Fibroblast of the aortic adventitia (primary cell): ENCODE data around the gene TBC1D2. TPM values are rescaled to one million over a fixed set of nuclear protein-coding genes. Genes with fewer than 3 reads are reported as not detected.

Experiments used
- DNase-seq: peaks from one replicate; pipeline ENCODE4 v3.0.0-alpha.2; 2010; ENCODE audit warnings: low read depth
- H3K4me3 ChIP-seq: 2 replicates; pipeline ENCODE4 v1.5.1; 2011; ENCODE audit warnings: low read depth, mild to moderate bottlenecking, control low read depth, low read length, moderate library complexity
- total RNA-seq: library from RNA; depleted of rRNA; stranded (reverse); fragments of >200 nt; gene quantifications from 2 replicates; pipeline ENCODE4 v1.2.3, GENCODE V29; 2012; ENCODE audit warnings: low replicate concordance
- TF ChIP-seq, protein P1 (sequence below): IDR thresholded peaks from 2 replicates; pipeline ENCODE4 v1.5.1; 2011; ENCODE audit warnings: mild to moderate bottlenecking, low read length, control low read depth, inconsistent platforms; ENCODE audit not compliant: insufficient read depth

Gene TBC1D2
- total RNA-seq, 1 donor = 20.7 TPM

- TF ChIP-seq, protein P1, sequence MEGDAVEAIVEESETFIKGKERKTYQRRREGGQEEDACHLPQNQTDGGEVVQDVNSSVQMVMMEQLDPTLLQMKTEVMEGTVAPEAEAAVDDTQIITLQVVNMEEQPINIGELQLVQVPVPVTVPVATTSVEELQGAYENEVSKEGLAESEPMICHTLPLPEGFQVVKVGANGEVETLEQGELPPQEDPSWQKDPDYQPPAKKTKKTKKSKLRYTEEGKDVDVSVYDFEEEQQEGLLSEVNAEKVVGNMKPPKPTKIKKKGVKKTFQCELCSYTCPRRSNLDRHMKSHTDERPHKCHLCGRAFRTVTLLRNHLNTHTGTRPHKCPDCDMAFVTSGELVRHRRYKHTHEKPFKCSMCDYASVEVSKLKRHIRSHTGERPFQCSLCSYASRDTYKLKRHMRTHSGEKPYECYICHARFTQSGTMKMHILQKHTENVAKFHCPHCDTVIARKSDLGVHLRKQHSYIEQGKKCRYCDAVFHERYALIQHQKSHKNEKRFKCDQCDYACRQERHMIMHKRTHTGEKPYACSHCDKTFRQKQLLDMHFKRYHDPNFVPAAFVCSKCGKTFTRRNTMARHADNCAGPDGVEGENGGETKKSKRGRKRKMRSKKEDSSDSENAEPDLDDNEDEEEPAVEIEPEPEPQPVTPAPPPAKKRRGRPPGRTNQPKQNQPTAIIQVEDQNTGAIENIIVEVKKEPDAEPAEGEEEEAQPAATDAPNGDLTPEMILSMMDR = no peak
- DNase-seq = no peak
- H3K4me3 ChIP-seq = no peak overlapping the region
Observed at GRCh38 chr9:98168153-98168780, 87.2 kb downstream of the TBC1D2 start.

GRCh38 chr9:98164912-98165311 lies 90.5 kb downstream of the TBC1D2 start:
- H3K4me3 ChIP-seq = no peak overlapping the region
- TF ChIP-seq, protein P1 = no peak
- peak; percentile 11 for DNase-seq

DNA sequence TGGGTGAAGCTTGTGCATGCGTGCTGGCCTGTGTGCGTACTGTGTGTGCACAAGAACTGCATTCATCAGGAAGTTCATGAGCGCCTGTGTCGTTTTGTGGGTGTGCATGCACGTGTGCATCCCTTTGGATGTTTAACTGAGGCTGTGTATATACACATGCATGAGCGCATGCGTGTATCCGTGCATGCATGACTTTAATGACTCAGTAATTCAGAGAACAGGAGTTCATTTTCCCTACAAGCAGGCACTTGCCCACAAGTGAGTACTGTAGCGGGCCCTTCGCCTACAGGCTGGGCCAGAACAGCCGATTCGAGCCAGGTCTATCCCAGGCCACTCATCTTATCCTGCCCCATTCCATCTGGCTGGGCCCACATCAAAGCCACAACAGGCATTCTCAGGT lies 92.8 kb downstream of the TBC1D2 start:
- TF ChIP-seq, protein P1 = no peak
- no peak overlapping the region for H3K4me3 ChIP-seq
- no peak for DNase-seq

- no peak overlapping the region for H3K4me3 ChIP-seq
- TF ChIP-seq, protein P1 = no peak
- DNase-seq = no peak
Observed at GRCh38 chr9:98161851-98162250, 93.6 kb downstream of the TBC1D2 start.

GRCh38 chr9:98159790-98160189 lies 95.7 kb downstream of the TBC1D2 start:
- DNase-seq = no peak
- TF ChIP-seq, protein P1 = no peak
- H3K4me3 ChIP-seq = no peak overlapping the region

DNA sequence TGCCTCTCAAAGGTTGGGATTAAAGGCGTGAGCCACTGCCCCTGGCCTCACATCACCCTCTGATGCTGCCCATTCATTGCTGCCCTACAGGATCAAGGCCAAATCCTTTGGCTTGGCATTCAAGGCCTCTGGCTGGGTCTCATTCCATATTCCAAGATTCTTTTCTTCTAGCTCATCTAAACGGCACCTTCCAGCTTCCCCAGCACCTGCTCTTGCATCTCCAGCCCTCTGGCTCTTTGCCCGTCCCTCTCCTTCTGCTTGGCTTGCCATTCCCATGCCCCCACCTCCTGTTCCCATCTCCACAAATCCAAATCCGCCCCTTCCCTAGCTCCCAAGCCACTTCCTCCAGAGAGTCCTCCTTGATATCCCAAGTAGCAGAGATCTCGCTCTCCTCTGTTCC lies 96.1 kb downstream of the TBC1D2 start:
- H3K4me3 ChIP-seq = no peak overlapping the region
- no peak for DNase-seq
- TF ChIP-seq, protein P1 = no peak

GRCh38 chr9:98158071-98158831 lies 97.2 kb downstream of the TBC1D2 start:
- no peak for DNase-seq
- H3K4me3 ChIP-seq = no peak overlapping the region
- TF ChIP-seq, protein P1 = no peak
